DND-41 (cell line): ENCODE data around the gene RASGEF1B.

Experiments
- ATAC-seq: fragments of 200-7000 bp; cut with Tn5 transposase; 3 replicates; pipeline ENCODE4 v1.9.1; 2021; ENCODE audit warnings: low read depth; ENCODE audit not compliant: insufficient read depth
- DNase-seq: peaks from one replicate; pipeline ENCODE4 v3.0.0-alpha.2; 2020
- H2AFZ ChIP-seq: 2 replicates; pipeline ENCODE4 v1.6.0; 2012; ENCODE audit warnings: low read depth, low read length
- H3K27ac ChIP-seq: 2 replicates; pipeline ENCODE4 v1.5.1; 2012; ENCODE audit warnings: low read length, inconsistent platforms
- H3K27me3 ChIP-seq: fragments of 200-600 bp; sonication (generic); 2 replicates; pipeline ENCODE4 v1.6.0; 2012; ENCODE audit warnings: low read length, mild to moderate bottlenecking, inconsistent platforms; ENCODE audit not compliant: insufficient read depth, poor library complexity
- H3K36me3 ChIP-seq: 2 replicates; pipeline ENCODE4 v1.5.1; 2012; ENCODE audit warnings: low read length, inconsistent platforms; ENCODE audit not compliant: insufficient read depth
- H3K4me1 ChIP-seq: 2 replicates; pipeline ENCODE4 v1.5.1; 2012; ENCODE audit warnings: mild to moderate bottlenecking, low read length; ENCODE audit not compliant: insufficient read depth
- H3K4me2 ChIP-seq: 2 replicates; pipeline ENCODE4 v1.6.0; 2012; ENCODE audit warnings: mild to moderate bottlenecking, moderate library complexity, low read length, inconsistent platforms; ENCODE audit not compliant: insufficient read depth
- H3K4me3 ChIP-seq, 2 experiments: fragments of 200-600 bp in 1 of 2; shearing (Covaris generic) in 1 of 2; 2 replicates each; pipeline ENCODE4 v1.5.1; 2012 to 2016; ENCODE audit warnings: inconsistent platforms in 2 of 2, low read length in 2 of 2, mild to moderate bottlenecking in 2 of 2, low read depth in 1 of 2, moderate library complexity in 1 of 2
- H3K79me2 ChIP-seq: 2 replicates; pipeline ENCODE4 v1.6.0; 2012; ENCODE audit warnings: low read length, inconsistent platforms; ENCODE audit not compliant: insufficient read depth
- H3K9ac ChIP-seq: 2 replicates; pipeline ENCODE4 v1.6.0; 2012; ENCODE audit warnings: low read depth, mild to moderate bottlenecking, inconsistent platforms, low read length, moderate library complexity
- H3K9me3 ChIP-seq: 2 replicates; pipeline ENCODE4 v1.5.1; 2012; ENCODE audit warnings: low read length, moderate library complexity, mild to moderate bottlenecking, inconsistent platforms; ENCODE audit not compliant: insufficient read depth, severe bottlenecking
- H4K20me1 ChIP-seq: 2 replicates; pipeline ENCODE4 v1.6.0; 2012; ENCODE audit warnings: low read length; ENCODE audit not compliant: insufficient read depth
- EZH2 ChIP-seq: IDR thresholded peaks from 3 replicates; pipeline ENCODE4 v1.6.1; 2012; ENCODE audit warnings: borderline replicate concordance, low read depth, mild to moderate bottlenecking, moderate library complexity, low read length, inconsistent platforms; ENCODE audit not compliant: severe bottlenecking
- TF ChIP-seq, protein P1 (sequence below): IDR thresholded peaks from 2 replicates; pipeline ENCODE4 v1.5.1; 2012; ENCODE audit warnings: borderline replicate concordance, low read length, moderate library complexity, mild to moderate bottlenecking; ENCODE audit not compliant: poor library complexity, severe bottlenecking; ENCODE audit errors: extremely low read depth

Gene RASGEF1B

GRCh38 chr4:81427344-81427821 is 44.3 kb downstream of the RASGEF1B start:
- no peak overlapping the region for H3K9ac ChIP-seq
- H3K9me3 ChIP-seq: no peaks in the 10 kb centered on the region
- no peaks in the 10 kb centered on the region for H3K79me2 ChIP-seq
- H3K4me1 ChIP-seq: no peaks in the 10 kb centered on the region
- ATAC-seq (no peak), DNase-seq (no peak)
- H3K27me3 ChIP-seq: no peaks in the 10 kb centered on the region
- no peak for TF ChIP-seq EZH2
- TF ChIP-seq, protein P1, sequence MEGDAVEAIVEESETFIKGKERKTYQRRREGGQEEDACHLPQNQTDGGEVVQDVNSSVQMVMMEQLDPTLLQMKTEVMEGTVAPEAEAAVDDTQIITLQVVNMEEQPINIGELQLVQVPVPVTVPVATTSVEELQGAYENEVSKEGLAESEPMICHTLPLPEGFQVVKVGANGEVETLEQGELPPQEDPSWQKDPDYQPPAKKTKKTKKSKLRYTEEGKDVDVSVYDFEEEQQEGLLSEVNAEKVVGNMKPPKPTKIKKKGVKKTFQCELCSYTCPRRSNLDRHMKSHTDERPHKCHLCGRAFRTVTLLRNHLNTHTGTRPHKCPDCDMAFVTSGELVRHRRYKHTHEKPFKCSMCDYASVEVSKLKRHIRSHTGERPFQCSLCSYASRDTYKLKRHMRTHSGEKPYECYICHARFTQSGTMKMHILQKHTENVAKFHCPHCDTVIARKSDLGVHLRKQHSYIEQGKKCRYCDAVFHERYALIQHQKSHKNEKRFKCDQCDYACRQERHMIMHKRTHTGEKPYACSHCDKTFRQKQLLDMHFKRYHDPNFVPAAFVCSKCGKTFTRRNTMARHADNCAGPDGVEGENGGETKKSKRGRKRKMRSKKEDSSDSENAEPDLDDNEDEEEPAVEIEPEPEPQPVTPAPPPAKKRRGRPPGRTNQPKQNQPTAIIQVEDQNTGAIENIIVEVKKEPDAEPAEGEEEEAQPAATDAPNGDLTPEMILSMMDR: no peak
- no peak overlapping the region for H2AFZ ChIP-seq
- no peaks in the 10 kb centered on the region for H4K20me1 ChIP-seq
- no peak overlapping the region for H3K27ac ChIP-seq
- no peak overlapping the region for H3K4me2 ChIP-seq
- no peak overlapping the region for H3K4me3 ChIP-seq
- 0 out of 2 replicates have a peak, but pooled peaks cover 3% of the 10 kb centered on the region for H3K36me3 ChIP-seq

DNA sequence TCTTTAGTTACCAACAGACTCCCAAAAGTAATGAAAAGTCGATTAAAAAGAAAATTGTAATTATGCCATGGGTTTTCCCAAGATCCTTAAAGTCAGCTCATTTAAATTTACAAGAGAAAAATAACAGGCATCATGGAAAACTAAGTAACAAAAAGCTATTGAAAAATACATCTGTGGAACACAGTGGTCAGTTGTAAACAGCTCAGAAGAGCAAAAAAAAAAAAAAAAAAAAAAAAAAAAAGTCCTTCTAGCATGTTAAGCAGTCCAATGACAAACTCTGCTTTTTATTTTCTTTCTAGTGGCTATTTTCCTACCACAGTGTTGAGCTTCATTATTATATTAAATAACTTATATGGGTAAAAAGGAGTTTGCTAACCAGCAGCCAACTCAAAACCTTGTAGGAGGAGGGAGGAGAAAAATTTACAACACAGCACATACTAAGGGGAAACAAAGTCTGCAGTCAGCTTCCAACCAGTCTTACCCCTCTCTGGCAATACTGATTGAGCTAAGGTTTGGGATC is 44.9 kb downstream of the RASGEF1B start:
- TF ChIP-seq, protein P1: no peak
- no peak for TF ChIP-seq EZH2
- no peak overlapping the region for H3K4me3 ChIP-seq
- H3K36me3 ChIP-seq: 0 out of 2 replicates have a peak, but pooled peaks cover 3% of the 10 kb centered on the region
- H3K27me3 ChIP-seq: no peaks in the 10 kb centered on the region
- no peak overlapping the region for H3K4me2 ChIP-seq
- DNase-seq (no peak), ATAC-seq (no peak)
- no peak overlapping the region for H2AFZ ChIP-seq
- no peaks in the 10 kb centered on the region for H4K20me1 ChIP-seq
- no peak overlapping the region for H3K27ac ChIP-seq
- H3K9me3 ChIP-seq: no peaks in the 10 kb centered on the region
- H3K4me1 ChIP-seq: no peaks in the 10 kb centered on the region
- H3K79me2 ChIP-seq: no peaks in the 10 kb centered on the region
- no peak overlapping the region for H3K9ac ChIP-seq

GRCh38 chr4:81424816-81425755 is 46.6 kb downstream of the RASGEF1B start:
- Histone ChIP-seq H3K79me2 (no peaks in the 10 kb centered on the region), H3K4me3 (no peak overlapping the region), H2AFZ (no peak overlapping the region), H3K27ac (no peak overlapping the region), H3K9me3 (no peaks in the 10 kb centered on the region), H4K20me1 (no peaks in the 10 kb centered on the region), H3K27me3 (no peaks in the 10 kb centered on the region), H3K4me1 (no peaks in the 10 kb centered on the region), H3K4me2 (no peak overlapping the region), H3K36me3 (0 out of 2 replicates have a peak, but pooled peaks cover 3% of the 10 kb centered on the region), H3K9ac (no peak overlapping the region)
- DNase-seq (no peak), ATAC-seq (no peak)
- TF ChIP-seq EZH2: no peak
- TF ChIP-seq, protein P1: no peak
